ENCODE data around the gene RNF207. TPM values are rescaled to one million over a fixed set of nuclear protein-coding genes. Genes with fewer than 3 reads are reported as not detected.

RNF207 gene
- total RNA-seq, 1 experiment from 2014 or later, result 9.2 TPM

GRCh38 chr1:6177681-6178380 is 28.1 kb upstream of the RNF207 start:
- Mint-ChIP-seq H3K9me3 (no peaks in the 10 kb centered on the region), H3K27me3 (ENCODE audit: low read depth) (peaks cover 50% of the 10 kb centered on the region), H3K4me3 (peak overlapping the region; percentile 36), H3K36me3 (no peaks in the 10 kb centered on the region), H3K4me1 (peaks cover 16% of the 10 kb centered on the region), H3K27ac (no peak overlapping the region)
- ChIA-PET CTCF (interaction anchor here (1.0 to 6.2 kb wide), 3 partner anchors 8 to 69 kb away, joined by 3 to 47 read pairs (median 3); partner anchors contain the start of gene RNF207), POLR2A (no interaction called here)
- DNase-seq (ENCODE audit: low spot score) (no peak), ATAC-seq (no peak)
- no peak for TF ChIP-seq TP53 (CRISPR knock-in tag; IDR thresholded peaks at IDR 0.05)
- TF ChIP-seq ZNF671 (CRISPR knock-in tag; IDR thresholded peaks at IDR 0.05), result no peak
- no peak for TF ChIP-seq ERG (CRISPR knock-in tag; IDR thresholded peaks at IDR 0.05)

- peak overlapping the region; percentile 69 for H3K4me3 Mint-ChIP-seq
- ChIA-PET CTCF (interaction anchor here (0.6 to 6.2 kb wide), 4 partner anchors 27 to 145 kb away, joined by 3 to 47 read pairs (median 4); partner anchors contain the start of gene RNF207), POLR2A (interaction anchor here (1.0 kb wide), 1 partner anchor 13 kb away, joined by 3 read pairs; no protein-coding TSS in a partner anchor)
- TF ChIP-seq ZNF423 (CRISPR knock-in tag; IDR thresholded peaks at IDR 0.05) (no peak), CREM (CRISPR knock-in tag; IDR thresholded peaks at IDR 0.05) (0 out of 2 replicates have a peak, but pooled peaks have one; percentile 15), GABPB1 (CRISPR knock-in tag; IDR thresholded peaks at IDR 0.05) (no peak), GTF2I (CRISPR knock-in tag; conservative IDR thresholded peaks at IDR 0.05) (no peak)
- peak; percentile 18 for ATAC-seq
- H3K36me3 Mint-ChIP-seq, result no peaks in the 10 kb centered on the region
- peaks cover 27% of the 10 kb centered on the region for H3K4me1 Mint-ChIP-seq
- peak; percentile 50 for DNase-seq (ENCODE audit: low spot score)
- no peaks in the 10 kb centered on the region for H3K9me3 Mint-ChIP-seq
- H3K27ac Mint-ChIP-seq, result no peak overlapping the region
- H3K27me3 Mint-ChIP-seq (ENCODE audit: low read depth), result peaks cover 56% of the 10 kb centered on the region
These were observed 27.0 kb upstream of the RNF207 start for GRCh38 chr1:6178751-6179563.

GRCh38 chr1:6179564-6180175 is 26.2 kb upstream of the RNF207 start:
- TF ChIP-seq STAT6 (CRISPR knock-in tag; conservative IDR thresholded peaks at IDR 0.05; ENCODE audit: low read depth), result no peak
- no peak for TF ChIP-seq ZNF263 (CRISPR knock-in tag; IDR thresholded peaks at IDR 0.05; ENCODE audit: low read depth)
- TF ChIP-seq AR (CRISPR knock-in tag; IDR thresholded peaks at IDR 0.05), result no peak
- TF ChIP-seq JAZF1 (CRISPR knock-in tag; IDR thresholded peaks at IDR 0.05), result no peak
- 0 out of 2 replicates have a peak, but pooled peaks have one; percentile 3 for TF ChIP-seq CREM (CRISPR knock-in tag; IDR thresholded peaks at IDR 0.05)
- TF ChIP-seq ZNF121 (CRISPR knock-in tag; IDR thresholded peaks at IDR 0.05), result no peak
- 0 out of 2 replicates have a peak, but pooled peaks have one; percentile 9 for TF ChIP-seq E2F5 (CRISPR knock-in tag; IDR thresholded peaks at IDR 0.05)
- no peak for TF ChIP-seq ZNF317 (CRISPR knock-in tag; IDR thresholded peaks at IDR 0.05; ENCODE audit: borderline replicate concordance, low read depth)
- TF ChIP-seq FOXP4 (CRISPR knock-in tag; IDR thresholded peaks at IDR 0.05), result no peak
- TF ChIP-seq EMX1 (CRISPR knock-in tag; IDR thresholded peaks at IDR 0.05), result no peak
- no peak for DNase-seq (ENCODE audit: low spot score)
- Mint-ChIP-seq H3K4me3 (no peak overlapping the region), H3K9me3 (no peaks in the 10 kb centered on the region), H3K4me1 (peaks cover 33% of the 10 kb centered on the region), H3K27ac (no peak overlapping the region), H3K36me3 (no peaks in the 10 kb centered on the region), H3K27me3 (ENCODE audit: low read depth) (peaks cover 56% of the 10 kb centered on the region)
- ChIA-PET POLR2A (interaction anchor here (1.0 kb wide), 1 partner anchor 13 kb away, joined by 3 read pairs; no protein-coding TSS in a partner anchor), CTCF (interaction anchor here (0.6 to 6.2 kb wide), 3 partner anchors 27 to 146 kb away, joined by 4 to 47 read pairs (median 5); partner anchors contain the start of gene RNF207)
- ATAC-seq, result no peak

Data from WTC11 (cell line).